ENCODE data around the gene KANK2. TPM values are rescaled to one million over a fixed set of nuclear protein-coding genes. Genes with fewer than 3 reads are reported as not detected.
"Not testable (repeated sequence)": the region's sequence is repeated elsewhere in the genome, so short reads cannot be mapped to it uniquely, and the experiment has no call there.

The KANK2 gene
- total RNA-seq, 4 donors from 2014 or later, result 41.9 to 283 (median 68.4) TPM

GRCh38 chr19:11148001-11148400, 49.3 kb downstream of the KANK2 start:
- H3K27ac ChIP-seq, result no peak overlapping the region
- peaks cover 0 to 16% (median under 1%) of the 10 kb centered on the region in 4 donors for H3K4me1 ChIP-seq
- TF ChIP-seq POLR2A (IDR thresholded peaks at IDR 0.05), result no peak
- TF ChIP-seq CTCF (IDR thresholded peaks at IDR 0.05), result no peak
- H3K4me3 ChIP-seq, result no peak overlapping the region
- DNase-seq, result no peak
- no peaks in the 10 kb centered on the region for H3K36me3 ChIP-seq
- peaks cover 0 to 2% (median 0%) of the 10 kb centered on the region in 4 donors for H3K9me3 ChIP-seq
- H3K27me3 ChIP-seq, result no peaks in the 10 kb centered on the region

GRCh38 chr19:11145536-11145924, 51.8 kb downstream of the KANK2 start:
- Histone ChIP-seq H3K9me3 (peaks cover 0 to 2% (median 0%) of the 10 kb centered on the region in 4 donors), H3K4me3 (no peak overlapping the region), H3K4me1 (peaks cover 0 to 22% (median 4%) of the 10 kb centered on the region in 4 donors), H3K27me3 (no peaks in the 10 kb centered on the region), H3K27ac (no peak overlapping the region), H3K36me3 (no peaks in the 10 kb centered on the region)
- TF ChIP-seq CTCF (IDR thresholded peaks at IDR 0.05) (no peak), POLR2A (IDR thresholded peaks at IDR 0.05) (no peak)
- DNase-seq, result no peak

- H3K4me3 ChIP-seq, result peak overlapping the region in 2 of 4 donors; percentile 5 to 24
Measured at GRCh38 chr19:11142528-11143171, 54.7 kb downstream of the KANK2 start.

GRCh38 chr19:11141937-11142527, 55.3 kb downstream of the KANK2 start:
- H3K4me3 ChIP-seq, result peak overlapping the region in 1 of 4 donors; percentile 24
- no peak for TF ChIP-seq POLR2A (IDR thresholded peaks at IDR 0.05)
- no peak for TF ChIP-seq CTCF (IDR thresholded peaks at IDR 0.05)

More at GRCh38 chr19:11142528-11143171, 54.7 kb downstream of the KANK2 start:
- peak overlapping the region; percentile 68 to 94 (median 88) for H3K27ac ChIP-seq
- H3K36me3 ChIP-seq, result no peaks in the 10 kb centered on the region
- DNase-seq, result peak; percentile 41 to 84 (median 76)
- TF ChIP-seq POLR2A (IDR thresholded peaks at IDR 0.05) (no peak), CTCF (IDR thresholded peaks at IDR 0.05) (no peak)
- H3K27me3 ChIP-seq, result no peaks in the 10 kb centered on the region
- peaks cover 0 to 2% (median 0%) of the 10 kb centered on the region in 4 donors for H3K9me3 ChIP-seq
- H3K4me1 ChIP-seq, result peaks cover 0 to 42% (median 9%) of the 10 kb centered on the region in 4 donors

GRCh38 chr19:11140896-11141295, 56.4 kb downstream of the KANK2 start:
- DNase-seq, result no peak
- peaks cover 0 to 48% (median 9%) of the 10 kb centered on the region in 4 donors for H3K4me1 ChIP-seq

More at GRCh38 chr19:11141937-11142527, 55.3 kb downstream of the KANK2 start:
- DNase-seq, result no peak
- peak overlapping the region in 3 of 4 donors; percentile 68 to 94 (median 91) for H3K27ac ChIP-seq
- peaks cover 0 to 2% (median 0%) of the 10 kb centered on the region in 4 donors for H3K9me3 ChIP-seq
- H3K36me3 ChIP-seq, result no peaks in the 10 kb centered on the region
- no peaks in the 10 kb centered on the region for H3K27me3 ChIP-seq
- peaks cover 0 to 48% (median 9%) of the 10 kb centered on the region in 4 donors for H3K4me1 ChIP-seq

GRCh38 chr19:11140023-11140538, 57.3 kb downstream of the KANK2 start:
- peak overlapping the region in 3 of 4 donors; percentile 63 to 93 (median 73) for H3K27ac ChIP-seq

More at GRCh38 chr19:11140896-11141295, 56.4 kb downstream of the KANK2 start:
- no peak overlapping the region for H3K27ac ChIP-seq
- H3K4me3 ChIP-seq, result no peak overlapping the region
- TF ChIP-seq POLR2A (IDR thresholded peaks at IDR 0.05), result no peak
- no peak for TF ChIP-seq CTCF (IDR thresholded peaks at IDR 0.05)
- H3K9me3 ChIP-seq, result peaks cover 0 to 2% (median 0%) of the 10 kb centered on the region in 4 donors
- H3K36me3 ChIP-seq, result no peaks in the 10 kb centered on the region
- H3K27me3 ChIP-seq, result no peaks in the 10 kb centered on the region

More at GRCh38 chr19:11140023-11140538, 57.3 kb downstream of the KANK2 start:
- H3K9me3 ChIP-seq, H3K27me3 ChIP-seq, H3K36me3 ChIP-seq, DNase-seq, H3K4me3 ChIP-seq: not testable (repeated sequence)
- H3K4me1 ChIP-seq, result peaks cover 0 to 48% (median 9%) of the 10 kb centered on the region in 4 donors

All from Peyer's patch (tissue), 4 donors.